ENCODE results near the gene MIDN.

- no peak for TF ChIP-seq CTCF (conservative IDR thresholded peaks at IDR 0.05 in 1 of 2, IDR thresholded peaks at IDR 0.05 in 1 of 2; ENCODE audit: low read depth in 1 of 2, low read length in 2 of 2)
- no peak for TF ChIP-seq EZH2 (IDR thresholded peaks at IDR 0.05; ENCODE audit: low read length, missing control alignments)
Observed at GRCh38 chr19:1271528-1272422, 23.4 kb downstream of the MIDN start.
